Ammon's horn (tissue), 1 donor: ENCODE measurements around the gene PRR15.
A peak's percentile ranks its signal among the peaks of the same experiment; 100 is the strongest.

Source experiments
- DNase-seq: peaks from one replicate; pipeline ENCODE4 v3.0.0-alpha.2; 2016; ENCODE audit warnings: low spot score

PRR15 gene

GRCh38 chr7:29569648-29570047 is 6.0 kb downstream of the PRR15 start:
- DNase-seq: no peak

GRCh38 chr7:29572558-29572957 is 8.9 kb downstream of the PRR15 start:
- no peak for DNase-seq

- DNase-seq: no peak
Measured at GRCh38 chr7:29573567-29573966, 9.9 kb downstream of the PRR15 start.

- peak; percentile 29 for DNase-seq
Measured at GRCh38 chr7:29574659-29575058, 11.0 kb downstream of the PRR15 start.

GRCh38 chr7:29587195-29587808 is 23.7 kb downstream of the PRR15 start:
- no peak for DNase-seq

- no peak for DNase-seq
Measured at GRCh38 chr7:29588212-29588611, 24.6 kb downstream of the PRR15 start.

GRCh38 chr7:29588900-29589696 is 25.5 kb downstream of the PRR15 start:
- DNase-seq: no peak

GRCh38 chr7:29592866-29593265 is 29.2 kb downstream of the PRR15 start:
- DNase-seq: no peak

- DNase-seq: no peak
Measured at GRCh38 chr7:29593459-29593858, 29.8 kb downstream of the PRR15 start.

GRCh38 chr7:29596593-29597178 is 33.1 kb downstream of the PRR15 start:
- DNase-seq: no peak

GRCh38 chr7:29597266-29597665 is 33.6 kb downstream of the PRR15 start:
- DNase-seq: no peak

- DNase-seq: no peak
Measured at GRCh38 chr7:29598137-29598536, 34.5 kb downstream of the PRR15 start.

- DNase-seq: no peak
Measured at GRCh38 chr7:29598613-29599012, 35.0 kb downstream of the PRR15 start.

- no peak for DNase-seq
Measured at GRCh38 chr7:29599026-29599425, 35.4 kb downstream of the PRR15 start.

- DNase-seq: no peak
Measured at GRCh38 chr7:29600661-29601060, 37.0 kb downstream of the PRR15 start.

GRCh38 chr7:29604052-29604451 is 40.4 kb downstream of the PRR15 start:
- no peak for DNase-seq

- DNase-seq: no peak
Measured at GRCh38 chr7:29604702-29605101, 41.1 kb downstream of the PRR15 start.

GRCh38 chr7:29605671-29606070 is 42.0 kb downstream of the PRR15 start:
- DNase-seq: no peak

- DNase-seq: no peak
Measured at GRCh38 chr7:29606287-29606721, 42.7 kb downstream of the PRR15 start.

- DNase-seq: no peak
Measured at GRCh38 chr7:29606830-29607229, 43.2 kb downstream of the PRR15 start.

- no peak for DNase-seq
Measured at GRCh38 chr7:29607259-29607658, 43.6 kb downstream of the PRR15 start.

- no peak for DNase-seq
Measured at GRCh38 chr7:29607889-29608288, 44.3 kb downstream of the PRR15 start.
